Stimulated activated CD4-positive, alpha-beta T cell treated with anti-CD3 and anti-CD28 coated beads, TNF-alpha, amount 100 ng/mL, for 1 hour (primary cell): ENCODE results near the gene SPRY2.

ENCODE experiments used
- DNase-seq, 3 donors: peaks; one replicate each; pipeline ENCODE4 v3.0.0-alpha.2; 2020; ENCODE audit warnings: low read depth in 3 of 3, low spot score in 1 of 3

SPRY2 gene

DNA sequence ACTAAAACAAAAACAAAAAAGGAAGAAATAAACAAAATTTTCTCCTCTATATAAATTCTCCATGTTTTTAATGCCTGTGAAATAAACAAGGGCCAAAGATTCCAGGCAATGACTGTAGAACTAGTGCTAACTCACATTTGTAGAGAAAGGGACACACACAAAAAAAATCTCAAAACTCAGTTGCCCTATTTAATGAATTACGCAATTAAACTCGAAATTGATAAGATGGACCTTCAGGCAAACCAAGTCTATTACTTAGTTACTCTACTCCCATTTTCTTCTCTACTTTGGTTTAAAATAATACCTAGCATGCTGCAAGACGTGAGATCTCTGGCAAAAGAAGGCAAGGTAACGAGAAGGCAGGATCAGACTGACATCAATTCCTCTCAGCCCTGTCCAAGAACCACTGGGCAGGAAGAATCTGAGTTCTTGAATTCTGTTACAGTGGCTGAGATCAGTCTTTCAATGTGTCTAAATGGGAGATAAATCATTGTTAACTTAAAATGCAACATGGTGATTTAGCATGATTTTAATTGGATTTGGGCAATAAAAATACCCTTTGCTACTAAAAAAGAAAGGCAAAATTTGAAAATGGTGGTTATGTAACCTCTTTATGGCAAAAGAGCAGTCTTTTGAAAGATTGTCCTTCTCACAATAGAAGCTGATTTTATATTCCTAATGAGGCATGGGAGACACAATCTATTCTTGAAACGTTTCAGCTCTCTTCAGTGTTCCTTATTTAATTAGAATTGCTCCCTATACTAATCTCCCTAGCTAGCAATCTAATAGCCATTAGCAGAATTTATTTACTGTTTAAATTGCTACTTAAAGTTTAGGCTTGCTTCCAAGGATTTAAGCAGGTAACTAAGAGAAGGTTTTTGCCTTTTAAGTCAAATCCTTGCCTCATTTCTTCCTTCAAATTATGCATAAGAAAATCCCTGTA lies 25.9 kb downstream of the SPRY2 start:
- no peak for DNase-seq

DNA sequence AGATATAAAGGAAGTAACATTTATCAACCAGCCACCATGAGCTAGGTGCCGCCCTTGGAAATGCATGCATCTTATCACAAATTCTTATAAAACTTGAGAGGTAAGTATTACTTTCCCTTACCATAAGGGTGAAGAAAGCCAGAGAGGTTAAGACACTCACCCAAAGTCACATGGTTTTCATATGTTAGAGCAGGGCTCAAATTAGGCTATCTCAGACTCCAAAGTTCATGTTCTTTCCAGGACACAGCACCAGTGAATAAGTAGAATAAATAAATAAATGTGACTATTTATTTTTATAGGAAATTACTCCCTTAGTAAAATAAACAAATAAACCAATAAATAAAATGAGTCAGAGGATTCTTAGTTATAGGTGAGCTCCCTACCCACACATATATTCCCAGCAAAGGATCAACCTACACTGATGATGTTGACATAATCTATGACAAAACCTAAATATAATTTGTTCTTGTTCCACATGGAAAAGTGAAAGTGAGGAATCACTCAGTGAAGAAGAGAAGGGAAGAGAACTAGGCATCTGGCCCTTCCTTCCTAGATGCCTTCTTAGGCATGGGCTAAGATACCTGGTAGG lies 27.2 kb downstream of the SPRY2 start:
- no peak for DNase-seq

DNA sequence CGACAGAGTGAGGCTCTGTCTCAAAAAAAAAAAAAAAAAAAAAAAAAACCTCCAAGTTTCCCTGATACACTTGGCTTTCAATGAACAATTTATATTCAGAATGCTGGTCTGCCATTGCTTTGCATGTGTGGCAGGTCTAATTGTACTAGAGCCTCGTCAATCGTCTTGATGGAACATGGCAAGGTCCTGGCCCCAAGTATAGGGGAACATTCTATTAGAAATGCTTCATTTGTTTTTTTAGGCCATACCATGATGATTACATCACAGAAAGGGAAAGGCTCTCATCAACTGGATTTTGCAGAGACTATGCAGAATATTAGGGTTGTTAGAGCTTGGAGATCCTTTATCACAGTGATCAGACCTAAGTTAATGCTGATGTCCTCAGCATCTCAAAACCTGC lies 28.0 kb downstream of the SPRY2 start:
- no peak for DNase-seq

DNA sequence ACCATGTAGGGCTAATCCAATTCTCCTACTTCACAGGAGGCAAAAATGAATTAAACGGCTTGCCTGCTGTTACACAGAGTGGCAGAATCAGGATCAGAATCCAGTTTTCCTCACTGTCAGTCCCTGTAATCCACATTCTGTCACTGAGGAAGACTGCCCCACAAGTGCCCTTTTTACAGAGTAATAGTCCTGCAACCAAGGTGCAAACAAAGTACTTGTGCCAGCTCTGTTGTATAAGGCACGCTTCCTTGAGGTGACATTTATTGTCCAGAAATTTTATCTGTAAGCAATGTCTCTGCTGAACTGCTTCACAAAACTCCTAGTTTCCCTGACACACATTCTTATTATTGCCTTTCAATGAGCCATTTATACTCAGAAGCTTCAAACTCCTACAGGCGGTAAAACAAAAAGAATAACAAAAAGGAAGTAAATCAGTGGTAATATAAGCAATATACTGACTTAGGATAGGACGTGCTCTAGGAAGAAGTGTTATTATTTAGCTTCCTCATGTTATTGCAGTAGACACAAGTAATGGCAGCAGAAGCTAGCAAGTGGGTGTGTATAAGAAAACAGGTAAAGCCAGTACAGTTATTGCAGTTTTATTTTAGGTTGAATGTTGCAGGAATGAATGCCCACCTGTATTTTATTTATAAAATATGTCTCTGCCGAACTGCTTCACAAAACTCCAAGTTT lies 28.8 kb downstream of the SPRY2 start:
- no peak for DNase-seq

DNA sequence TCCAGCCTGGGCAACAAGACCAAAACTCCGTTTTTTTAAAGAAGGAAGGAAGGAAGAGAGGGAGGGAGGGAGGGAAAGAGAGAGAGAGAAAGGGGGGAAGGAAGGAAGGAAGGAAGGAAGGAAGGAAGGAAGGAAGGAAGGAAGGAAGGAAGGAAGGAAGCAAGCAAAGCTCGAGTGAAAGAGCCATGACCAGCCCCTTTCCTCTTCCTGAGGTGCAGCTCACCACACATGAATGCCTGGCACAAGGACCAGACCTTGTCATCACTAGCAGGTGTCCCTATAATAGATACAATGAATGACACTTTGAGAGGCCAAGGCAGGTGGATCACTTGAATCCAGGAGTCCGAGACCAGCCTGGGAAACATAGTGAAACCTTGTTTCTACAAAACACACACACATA lies 31.0 kb downstream of the SPRY2 start:
- no peak for DNase-seq

DNA sequence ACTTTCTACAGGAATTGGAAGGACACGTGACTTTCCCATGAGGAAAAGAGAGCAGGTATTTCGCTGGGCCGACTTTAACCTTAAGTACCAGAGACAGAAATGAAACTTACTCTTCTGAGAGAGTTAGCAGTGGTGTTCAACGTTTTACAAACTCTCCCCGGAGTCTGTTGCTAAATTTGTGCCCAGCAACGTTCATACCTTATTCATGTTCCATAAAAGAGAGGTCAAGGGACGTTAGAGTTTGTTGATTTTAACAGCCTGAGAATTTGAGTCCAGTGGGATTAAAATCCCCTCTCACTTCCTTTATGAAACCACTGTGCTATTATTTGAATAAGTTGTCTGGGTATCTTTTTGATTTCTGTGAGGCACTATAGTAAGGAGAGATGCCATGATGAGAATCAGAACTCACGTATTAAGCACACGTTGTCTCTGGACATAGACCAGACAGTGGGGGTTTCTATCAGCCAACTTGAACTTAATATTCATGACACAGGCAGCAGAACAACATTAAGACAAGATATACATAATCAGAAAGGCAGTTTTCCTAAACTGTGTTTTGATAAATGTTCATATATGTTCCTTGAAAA lies 33.4 kb downstream of the SPRY2 start:
- DNase-seq, result no peak

DNA sequence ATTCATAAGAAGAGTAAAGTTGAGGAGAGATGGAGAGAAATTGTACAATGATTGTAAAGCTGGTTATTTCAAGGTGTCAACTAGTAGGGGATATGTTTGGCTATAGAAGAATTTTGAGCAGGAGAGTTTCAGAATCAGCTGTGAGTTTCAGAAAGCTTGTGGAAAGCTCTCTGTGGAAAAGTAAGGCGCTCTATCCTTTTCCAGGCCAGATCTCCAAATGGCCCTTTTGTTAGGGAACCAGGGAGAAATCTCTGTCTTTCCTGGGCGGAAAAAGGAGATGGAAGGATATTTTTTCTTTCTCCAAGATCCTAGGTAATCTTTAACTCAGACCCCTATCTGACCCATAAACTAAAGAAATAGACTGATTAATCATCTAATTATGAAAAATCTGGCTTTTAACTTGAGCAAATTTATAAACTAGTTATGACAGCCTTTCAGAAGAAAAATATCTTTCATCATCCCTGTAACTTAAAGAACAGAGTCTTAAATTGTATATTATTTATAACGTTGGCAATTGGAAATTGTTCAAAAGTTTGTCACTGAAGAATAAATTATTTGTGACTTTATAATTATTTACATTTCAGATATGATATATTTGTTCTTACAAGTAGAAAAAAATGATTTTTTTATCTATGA lies 34.5 kb downstream of the SPRY2 start:
- no peak for DNase-seq

DNA sequence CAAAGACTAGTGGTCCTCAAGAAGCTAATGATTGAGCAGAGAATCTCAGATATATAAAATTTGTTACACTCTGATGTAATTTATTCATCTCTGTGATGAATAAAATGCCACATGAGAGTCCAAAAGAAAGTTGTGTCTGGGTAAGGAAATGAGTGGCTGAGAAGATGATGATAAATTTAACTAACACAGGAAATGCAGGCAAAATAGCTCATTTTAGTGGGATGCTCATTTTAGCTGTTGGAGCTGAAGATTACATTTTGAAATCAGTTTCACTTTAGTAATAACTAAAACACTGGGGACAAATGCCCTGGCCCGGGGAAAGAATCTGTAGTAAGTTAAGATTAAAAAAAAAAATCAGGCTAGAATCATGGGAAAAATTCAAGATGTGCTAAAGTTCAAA lies 35.2 kb downstream of the SPRY2 start:
- DNase-seq, result no peak

DNA sequence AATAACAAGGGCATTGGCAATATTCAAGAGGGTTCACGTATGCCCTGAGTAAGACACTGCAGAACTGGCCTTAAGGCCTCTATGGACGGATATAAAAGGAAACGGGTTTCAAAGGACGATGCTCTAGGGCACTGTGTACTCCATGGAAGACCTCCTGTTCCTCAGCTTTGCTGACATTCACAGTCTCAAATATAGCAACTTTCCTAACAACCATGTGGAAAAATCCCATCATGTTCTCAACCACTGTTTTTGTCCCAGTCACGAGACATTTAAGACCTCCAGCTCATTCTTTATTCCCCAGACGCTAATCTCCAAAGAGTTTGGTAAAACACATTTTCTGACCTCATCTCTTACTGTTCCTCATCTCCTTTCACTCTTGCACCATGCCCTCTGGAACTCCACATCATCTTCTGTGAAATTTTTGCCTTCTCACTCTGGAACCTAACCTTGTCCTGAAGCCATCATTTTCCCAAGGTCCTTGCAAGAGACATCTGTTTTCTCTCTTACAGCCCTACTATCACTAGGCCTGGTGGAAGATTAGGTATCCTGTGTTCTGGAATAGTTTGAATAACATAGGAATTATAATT lies 37.6 kb downstream of the SPRY2 start:
- DNase-seq, result no peak

DNA sequence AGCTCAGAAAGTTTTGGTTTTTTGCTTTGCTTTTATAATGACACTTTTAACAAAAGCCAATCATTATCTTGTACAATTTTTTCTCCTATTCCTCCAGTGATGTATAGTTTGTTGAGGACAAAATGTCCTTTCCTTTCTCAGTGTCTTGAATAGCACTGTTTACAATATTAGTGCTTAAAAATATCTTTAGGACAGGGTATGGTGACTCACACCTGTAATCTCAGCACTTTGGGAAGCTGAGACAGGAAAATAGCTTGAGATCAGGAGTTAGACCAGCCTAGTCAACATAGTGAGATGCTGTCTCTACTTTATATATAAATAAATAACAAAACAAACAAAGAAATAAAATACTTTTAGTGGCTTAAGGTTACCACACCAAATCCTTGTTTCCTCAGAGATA lies 41.9 kb downstream of the SPRY2 start:
- no peak for DNase-seq

DNA sequence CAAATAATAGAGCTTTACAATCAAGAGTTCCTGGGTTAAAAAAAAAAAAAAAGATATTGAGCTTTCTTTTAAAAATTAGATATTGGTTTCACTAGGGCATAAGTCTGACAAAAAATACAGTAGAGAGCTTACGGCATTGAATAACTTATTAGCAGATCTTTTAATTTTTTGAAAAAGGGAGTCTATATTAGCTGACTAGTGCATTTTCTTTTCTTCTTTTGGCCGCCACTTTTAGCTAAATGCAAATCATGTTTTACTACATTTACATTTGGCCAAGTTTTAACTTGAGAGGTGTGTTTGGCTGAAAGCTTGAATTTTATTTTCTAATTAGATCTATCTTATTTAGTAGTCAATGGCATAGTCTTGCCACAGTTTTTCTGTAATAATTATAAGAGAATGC lies 43.4 kb downstream of the SPRY2 start:
- no peak for DNase-seq

DNA sequence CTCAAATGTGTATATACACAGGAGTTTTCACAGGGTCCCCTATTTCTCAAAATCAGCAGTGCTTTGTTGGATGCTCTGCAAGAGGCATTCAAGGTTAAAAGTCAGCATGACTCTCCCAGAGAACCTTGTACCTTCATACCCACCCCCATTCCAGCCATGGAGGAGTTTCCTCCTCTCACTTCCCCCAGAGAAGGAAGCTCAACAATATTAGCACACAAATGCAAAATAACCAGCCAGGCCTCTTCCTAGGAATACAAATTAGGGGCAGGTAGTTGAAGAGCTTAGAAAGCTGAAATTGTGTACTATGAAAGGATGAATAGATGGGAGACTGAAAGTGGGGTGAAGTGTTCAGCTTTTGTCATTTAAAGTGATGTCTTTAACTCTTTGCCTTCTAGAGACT lies 43.8 kb downstream of the SPRY2 start:
- no peak for DNase-seq

DNA sequence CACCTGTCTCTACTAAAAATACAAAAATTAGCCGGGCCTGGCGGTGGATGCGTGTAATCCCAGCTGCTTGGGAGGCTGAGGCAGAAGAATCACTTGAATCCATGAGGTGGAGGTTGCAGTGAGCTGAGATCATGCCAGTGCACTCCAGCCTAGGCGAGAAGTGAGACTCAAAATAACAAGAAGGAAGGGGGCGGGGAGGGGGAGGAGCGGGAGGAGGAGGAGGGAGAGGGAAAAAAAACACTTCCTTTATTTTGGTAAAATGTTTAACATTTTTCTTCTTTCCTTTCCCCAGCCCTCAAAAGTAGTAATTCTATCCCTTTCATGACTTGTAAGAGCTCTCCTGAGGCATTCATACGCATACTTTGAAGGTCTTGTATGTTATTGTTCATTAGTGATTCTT lies 44.3 kb downstream of the SPRY2 start:
- no peak for DNase-seq

DNA sequence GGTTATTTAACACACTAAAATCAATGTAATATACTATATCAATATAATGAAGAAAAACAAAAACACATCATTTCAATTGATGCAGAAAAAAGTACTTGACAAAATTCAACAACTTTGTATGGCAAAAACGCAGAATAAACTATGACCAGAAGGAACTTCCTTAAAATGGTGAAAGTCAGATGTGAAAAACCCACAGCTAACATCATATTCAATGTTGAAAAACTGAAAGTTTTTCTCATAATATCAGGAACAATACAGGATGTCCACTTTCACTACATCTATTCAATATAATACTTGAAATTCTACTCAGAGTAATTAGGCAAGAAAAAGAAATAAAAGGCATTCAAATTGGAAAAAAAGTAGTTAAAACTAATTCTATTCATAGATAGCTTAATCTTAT lies 50.3 kb downstream of the SPRY2 start:
- no peak for DNase-seq
